Transverse colon (tissue), 4 donors: ENCODE measurements around the gene PRIM2. TPM values are rescaled to one million over a fixed set of nuclear protein-coding genes. Genes with fewer than 3 reads are reported as not detected.
"Not testable (repeated sequence)": the region's sequence is repeated elsewhere in the genome, so short reads cannot be mapped to it uniquely, and the experiment has no call there.

ENCODE experiments used
- DNase-seq: peaks from one replicate; pipeline ENCODE4 v3.0.0-alpha.2; 2019
- H3K27ac ChIP-seq, 4 donors: fragments of 200-600 bp; sonication (generic); 2 replicates each; pipeline ENCODE4 v1.5.1; 2016 to 2018; ENCODE audit warnings: inconsistent platforms in 4 of 4
- H3K27me3 ChIP-seq: fragments of 200-600 bp; sonication (generic); 2 replicates; pipeline ENCODE4 v1.5.1; 2017; ENCODE audit warnings: inconsistent platforms
- H3K36me3 ChIP-seq, 4 donors: fragments of 200-600 bp; sonication (generic); 2 replicates each; pipeline ENCODE4 v1.5.1; 2017 to 2019; ENCODE audit warnings: inconsistent platforms in 4 of 4
- H3K4me1 ChIP-seq, 4 donors: fragments of 200-600 bp; sonication (generic); 2 replicates each; pipeline ENCODE4 v1.5.1; 2017 to 2020; ENCODE audit warnings: inconsistent platforms in 4 of 4
- H3K4me3 ChIP-seq, 4 donors: fragments of 200-600 bp; sonication (generic); 1 replicate in 1 of 4; 2 replicates in 3 of 4; pipeline versions ENCODE4 v1.5.1 to v1.6.1; 2017 to 2019; ENCODE audit warnings: inconsistent platforms in 4 of 4
- H3K9me3 ChIP-seq, 2 donors: fragments of 200-600 bp; sonication (generic); 2 replicates each; pipeline ENCODE4 v1.5.1; 2017 to 2019; ENCODE audit warnings: inconsistent platforms in 2 of 2
- EP300 ChIP-seq: sonication (generic); formaldehyde crosslinking; IDR thresholded peaks from one replicate; pipeline ENCODE4 v1.6.1; 2017; ENCODE audit warnings: antibody characterized with exemption, low read depth
- POLR2A ChIP-seq: fragments of 450-650 bp; IDR thresholded peaks from one replicate; pipeline ENCODE4 v1.6.1; 2016; ENCODE audit warnings: antibody characterized with exemption, mild to moderate bottlenecking, moderate library complexity
- POLR2AphosphoS5 ChIP-seq, 3 donors: sonication (generic); formaldehyde crosslinking; IDR thresholded peaks; one replicate each; pipeline ENCODE4 v1.6.1; 2016; ENCODE audit warnings: antibody characterized with exemption in 3 of 3
- WGBS, 2 donors: methylation state at CpG; one replicate each; pipeline ENCODE4 v1.1.5; 2018; ENCODE audit warnings: low coverage in 1 of 2; 5-methylcytosine and 5-hydroxymethylcytosine counted together
- in situ Hi-C, 4 donors: fragments of 200-750 bp; cut with MboI; loops; one replicate each; pipeline versions ENCODE4 v1.15.0 to v1.15.1; 2017; ENCODE audit warnings: low sequenced_read_pairs in 3 of 4, low pct_ligation_motif_present in 1 of 4, low pct_unique_long_range_greater_than_20kb in 1 of 4
- intact Hi-C: fragments of 100-400 bp; cut with DNase I; formaldehyde crosslinking; loops from one replicate; pipeline ENCODE4 v1.15.1; 2023; ENCODE audit warnings: low total_unique reads
- total RNA-seq, 4 donors: library from RNA; depleted of rRNA; stranded (reverse); fragments of >200 nt; gene quantifications; one replicate each; pipeline ENCODE4 v1.1.0, GENCODE V29; 2016
- TF ChIP-seq, protein P1 (sequence below), 5 experiments: fragments of 200-600 bp in 3 of 5; fragments of 450-650 bp in 2 of 5; sonication (generic) in 3 of 5; IDR thresholded peaks; 1 replicate in 2 of 5; 2 replicates in 3 of 5; pipeline ENCODE4 v1.5.1; 2016 to 2017; ENCODE audit warnings: antibody characterized with exemption in 5 of 5, inconsistent platforms in 3 of 5, mild to moderate bottlenecking in 2 of 5, moderate library complexity in 1 of 5

Gene PRIM2
- total RNA-seq, 4 donors from 2014 or later = 9.6 to 47.4 (median 20.4) TPM

DNA sequence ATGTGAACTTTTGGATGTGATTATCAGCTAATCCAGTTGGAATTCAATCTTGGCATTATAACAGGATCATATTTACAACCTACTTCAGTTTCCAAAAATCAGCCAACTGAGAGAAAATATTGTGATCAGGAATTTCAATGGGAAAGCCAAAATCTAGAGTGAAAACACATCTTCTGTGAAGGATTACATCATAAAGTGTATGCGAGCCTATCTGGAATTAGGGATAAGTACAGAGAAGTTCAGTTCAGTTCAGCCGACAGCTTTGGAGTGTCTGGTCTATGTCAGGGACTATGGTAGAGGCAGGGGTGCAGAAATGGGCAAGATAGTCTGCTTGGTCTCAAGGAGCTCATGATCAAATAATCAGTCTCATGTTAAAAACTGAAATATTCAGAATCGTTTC is 12.3 kb upstream of the PRIM2 start:
- Histone ChIP-seq H3K27me3 (no peaks in the 10 kb centered on the region), H3K36me3 (no peaks in the 10 kb centered on the region), H3K27ac (peak overlapping the region; percentile 76 to 86 (median 82)), H3K9me3 (no peaks in the 10 kb centered on the region), H3K4me3 (no peak overlapping the region), H3K4me1 (peaks cover 0 to 35% (median 7%) of the 10 kb centered on the region in 4 donors)
- no peak for DNase-seq
- 47 to 76% methylated on average over 3 of the region's 3 CpGs for WGBS, 2 donors
- intact Hi-C loops = no loop called here
- TF ChIP-seq POLR2A (no peak), EP300 (peak; percentile 53), POLR2AphosphoS5 (IDR thresholded peaks at IDR 0.05) (peak; percentile 50 to 81 (median 58))
- TF ChIP-seq, protein P1, sequence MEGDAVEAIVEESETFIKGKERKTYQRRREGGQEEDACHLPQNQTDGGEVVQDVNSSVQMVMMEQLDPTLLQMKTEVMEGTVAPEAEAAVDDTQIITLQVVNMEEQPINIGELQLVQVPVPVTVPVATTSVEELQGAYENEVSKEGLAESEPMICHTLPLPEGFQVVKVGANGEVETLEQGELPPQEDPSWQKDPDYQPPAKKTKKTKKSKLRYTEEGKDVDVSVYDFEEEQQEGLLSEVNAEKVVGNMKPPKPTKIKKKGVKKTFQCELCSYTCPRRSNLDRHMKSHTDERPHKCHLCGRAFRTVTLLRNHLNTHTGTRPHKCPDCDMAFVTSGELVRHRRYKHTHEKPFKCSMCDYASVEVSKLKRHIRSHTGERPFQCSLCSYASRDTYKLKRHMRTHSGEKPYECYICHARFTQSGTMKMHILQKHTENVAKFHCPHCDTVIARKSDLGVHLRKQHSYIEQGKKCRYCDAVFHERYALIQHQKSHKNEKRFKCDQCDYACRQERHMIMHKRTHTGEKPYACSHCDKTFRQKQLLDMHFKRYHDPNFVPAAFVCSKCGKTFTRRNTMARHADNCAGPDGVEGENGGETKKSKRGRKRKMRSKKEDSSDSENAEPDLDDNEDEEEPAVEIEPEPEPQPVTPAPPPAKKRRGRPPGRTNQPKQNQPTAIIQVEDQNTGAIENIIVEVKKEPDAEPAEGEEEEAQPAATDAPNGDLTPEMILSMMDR (IDR thresholded peaks at IDR 0.05) = no peak
- in situ Hi-C loops = loop anchor here in 3 of 4 donors (25.0 kb wide), 4 partner anchors 118 to 668 kb away; partner anchors contain the start of genes ZNF451 (in 2 of the 3) and DST (in 1 of the 3)

DNA sequence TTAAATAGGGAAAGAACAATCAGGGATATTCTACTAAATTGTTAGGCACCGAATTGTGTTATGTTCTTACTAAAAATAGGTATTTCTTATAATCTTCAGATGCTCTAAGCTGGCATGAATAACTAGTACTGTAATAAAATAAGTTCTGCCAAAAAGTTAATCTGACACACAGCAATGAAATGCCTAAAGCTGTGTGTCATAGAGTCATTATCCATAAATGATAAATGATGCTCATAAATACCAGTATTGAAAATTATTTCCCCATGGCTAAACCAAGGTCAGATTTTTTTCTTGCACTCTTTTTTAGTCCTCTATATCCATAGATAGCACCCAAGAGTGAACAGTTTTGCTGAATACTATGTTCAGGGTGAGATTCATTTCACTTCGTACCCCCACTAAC is 11.7 kb upstream of the PRIM2 start:
- H3K4me3 ChIP-seq = no peak overlapping the region
- DNase-seq = no peak
- in situ Hi-C loops = loop anchor here in 3 of 4 donors (25.0 kb wide), 4 partner anchors 118 to 668 kb away; partner anchors contain the start of genes ZNF451 (in 2 of the 3) and DST (in 1 of the 3)
- H3K9me3 ChIP-seq = no peaks in the 10 kb centered on the region
- peaks cover 0 to 35% (median 7%) of the 10 kb centered on the region in 4 donors for H3K4me1 ChIP-seq
- intact Hi-C loops = no loop called here
- peak overlapping the region; percentile 76 to 86 (median 82) for H3K27ac ChIP-seq
- H3K36me3 ChIP-seq = no peaks in the 10 kb centered on the region
- WGBS, 2 donors = 52 to 79% methylated on average over 2 of the region's 2 CpGs
- H3K27me3 ChIP-seq = no peaks in the 10 kb centered on the region
- TF ChIP-seq POLR2A (no peak), EP300 (no peak), POLR2AphosphoS5 (IDR thresholded peaks at IDR 0.05) (peak in 1 of 3 donors; percentile 4)
- TF ChIP-seq, protein P1 (IDR thresholded peaks at IDR 0.05) = no peak

DNA sequence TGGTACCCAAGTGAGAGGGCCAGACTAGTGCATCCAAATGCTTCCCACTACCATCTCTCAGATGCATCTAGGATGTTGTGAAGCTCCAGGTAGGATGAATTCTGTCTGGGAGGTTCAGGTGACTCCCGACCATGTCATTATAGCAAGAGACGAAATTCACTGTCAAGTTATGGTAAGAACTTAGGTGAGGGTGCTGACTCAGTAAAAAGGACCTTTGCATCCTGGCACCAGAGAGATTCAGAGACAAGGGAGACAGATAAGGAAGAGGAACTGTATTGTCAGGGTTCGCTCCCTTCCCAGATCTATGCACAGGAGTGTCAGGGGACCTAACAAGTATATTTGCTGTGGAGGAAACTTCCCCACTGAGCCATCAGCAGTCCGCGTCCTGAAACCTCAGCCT is 11.2 kb upstream of the PRIM2 start:
- in situ Hi-C loops = loop anchor here in 3 of 4 donors (25.0 kb wide), 4 partner anchors 119 to 669 kb away; partner anchors contain the start of genes ZNF451 (in 2 of the 3) and DST (in 1 of the 3)

DNA sequence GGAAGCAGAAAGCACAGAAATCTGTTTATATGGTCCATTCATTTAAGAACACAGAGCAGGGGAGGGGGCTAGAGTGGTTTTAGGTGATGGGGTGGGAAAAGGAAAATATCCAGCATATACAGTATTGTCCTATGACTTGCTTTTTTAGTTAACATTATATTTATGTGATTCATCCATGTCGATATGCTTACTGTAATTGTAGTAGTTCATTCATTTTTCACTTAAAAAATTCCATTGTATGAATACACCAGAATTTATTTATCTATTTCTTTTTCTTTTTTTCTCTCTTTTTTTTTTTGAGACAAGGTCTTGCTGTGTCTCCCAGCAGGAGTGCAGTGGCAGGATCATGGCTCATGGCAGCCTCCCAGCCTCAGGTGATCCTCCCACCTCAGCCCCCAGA is 9.6 kb upstream of the PRIM2 start:
- H3K27me3 ChIP-seq = no peaks in the 10 kb centered on the region
- peaks cover under 1 to 26% (median 9%) of the 10 kb centered on the region in 4 donors for H3K4me1 ChIP-seq
- no peaks in the 10 kb centered on the region for H3K9me3 ChIP-seq
- no peaks in the 10 kb centered on the region for H3K36me3 ChIP-seq
- H3K27ac ChIP-seq = no peak overlapping the region
- WGBS, 2 donors = 81 to 90% methylated on average over 1 of the region's 1 CpG
- TF ChIP-seq, protein P1 (IDR thresholded peaks at IDR 0.05) = no peak
- TF ChIP-seq EP300 (no peak), POLR2A (no peak)
- intact Hi-C loops (no loop called here), in situ Hi-C loops (loop anchor here in 3 of 4 donors (25.0 kb wide), 4 partner anchors 121 to 671 kb away; partner anchors contain the start of genes ZNF451 (in 2 of the 3) and DST (in 1 of the 3))
- no peak for DNase-seq
- H3K4me3 ChIP-seq = no peak overlapping the region

More for the DNA sequence above, 11.2 kb upstream of the PRIM2 start:
- H3K4me3 ChIP-seq = no peak overlapping the region
- no peaks in the 10 kb centered on the region for H3K9me3 ChIP-seq
- TF ChIP-seq POLR2A = no peak
- no peak for TF ChIP-seq EP300
- no peak for TF ChIP-seq POLR2AphosphoS5 (IDR thresholded peaks at IDR 0.05)
- TF ChIP-seq, protein P1 (IDR thresholded peaks at IDR 0.05) = no peak
- H3K27ac ChIP-seq = peak overlapping the region; percentile 76 to 86 (median 82)
- WGBS, 2 donors = 78 to 80% methylated on average over 1 to 5 of the region's 5 CpGs
- intact Hi-C loops = no loop called here
- H3K27me3 ChIP-seq = no peaks in the 10 kb centered on the region
- DNase-seq = no peak
- H3K36me3 ChIP-seq = no peaks in the 10 kb centered on the region
- peaks cover 0 to 35% (median 7%) of the 10 kb centered on the region in 4 donors for H3K4me1 ChIP-seq

DNA sequence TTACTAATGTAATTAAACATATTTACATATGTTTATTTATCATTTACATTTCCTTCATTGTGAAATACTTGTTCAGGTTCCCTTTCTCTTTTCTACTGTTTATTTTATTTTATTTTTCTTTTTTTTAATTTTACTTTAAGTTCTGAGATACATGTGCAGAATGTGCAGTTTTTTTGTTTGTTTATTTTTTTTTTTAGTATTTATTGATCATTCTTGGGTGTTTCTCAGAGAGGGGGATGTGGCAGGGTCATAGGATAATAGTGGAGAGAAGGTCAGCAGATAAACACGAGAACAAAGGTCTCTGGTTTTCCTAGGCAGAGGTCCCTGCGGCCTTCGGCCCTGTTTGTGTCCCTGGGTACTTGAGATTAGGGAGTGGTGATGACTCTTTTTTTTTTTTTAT is 8.7 kb upstream of the PRIM2 start:
- intact Hi-C loops, H3K27ac ChIP-seq, DNase-seq, H3K9me3 ChIP-seq, H3K36me3 ChIP-seq, H3K27me3 ChIP-seq, H3K4me3 ChIP-seq: not testable (repeated sequence)
- peaks cover 8 to 28% (median 15%) of the 10 kb centered on the region in 4 donors for H3K4me1 ChIP-seq
- in situ Hi-C loops = loop anchor here in 3 of 4 donors (25.0 kb wide), 4 partner anchors 121 to 671 kb away; partner anchors contain the start of genes ZNF451 (in 2 of the 3) and DST (in 1 of the 3)
- 79% methylated on average over 3 of the region's 3 CpGs; no CpG with 5 or more reads in 1 of the 2 donors for WGBS, 2 donors

DNA sequence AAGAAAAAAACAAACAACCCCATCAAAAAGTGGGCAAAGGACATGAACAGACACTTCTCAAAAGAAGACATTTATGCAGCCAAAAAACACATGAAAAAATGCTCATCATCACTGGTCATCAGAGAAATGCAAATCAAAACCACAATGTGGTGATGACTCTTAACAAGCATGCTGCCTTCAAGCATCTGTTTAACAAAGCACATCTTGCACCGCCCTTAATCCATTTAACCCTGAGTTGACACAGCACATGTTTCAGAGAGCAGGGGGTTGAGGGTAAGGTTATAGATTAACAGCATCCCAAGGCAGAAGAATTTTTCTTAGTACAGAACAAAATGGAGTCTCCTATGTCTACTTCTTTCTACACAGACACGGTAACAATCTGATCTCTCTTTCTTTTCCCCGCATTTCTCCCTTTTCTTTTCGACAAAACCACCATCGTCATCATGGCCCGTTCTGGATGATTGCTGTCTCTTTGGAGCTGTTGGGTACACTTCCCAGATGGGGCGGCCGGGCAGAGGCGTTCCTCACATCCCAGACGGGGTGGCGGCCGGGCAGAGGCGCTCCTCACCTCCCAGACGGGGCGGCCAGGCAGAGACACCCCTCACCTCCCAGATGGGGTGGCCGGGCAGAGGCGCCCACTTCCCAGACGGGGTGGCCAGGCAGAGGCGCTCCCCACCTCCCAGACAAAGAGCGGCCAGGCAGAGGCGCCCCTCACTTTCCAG is 7.2 kb upstream of the PRIM2 start:
- not testable (repeated sequence) for H3K27ac ChIP-seq, H3K36me3 ChIP-seq, H3K27me3 ChIP-seq, H3K9me3 ChIP-seq, DNase-seq, H3K4me3 ChIP-seq
- in situ Hi-C loops = loop anchor here in 3 of 4 donors (10.0 to 25.0 kb wide), 5 partner anchors 123 to 673 kb away; partner anchors contain the start of genes ZNF451 (in 2 of the 3) and DST (in 1 of the 3)
- intact Hi-C loops = loop anchor here (5.0 kb wide), 1 partner anchor 48 kb away; no protein-coding TSS in a partner anchor
- H3K4me1 ChIP-seq = peaks cover 16 to 31% (median 17%) of the 10 kb centered on the region in 4 donors
- WGBS, 2 donors = 89 to 92% methylated on average over 6 to 21 of the region's 21 CpGs
